Right renal pelvis (tissue), 4 donors: ENCODE measurements around the gene GTF3C1. TPM values are rescaled to one million over a fixed set of nuclear protein-coding genes. Genes with fewer than 3 reads are reported as not detected.
"Not testable (repeated sequence)": the region's sequence is repeated elsewhere in the genome, so short reads cannot be mapped to it uniquely, and the experiment has no call there.

Source experiments
- DNase-seq, 4 donors: peaks; one replicate each; pipeline ENCODE4 v3.0.0-alpha.2; 2013; ENCODE audit warnings: low read depth in 4 of 4, low spot score in 3 of 4, missing footprints in 1 of 4
- polyA plus RNA-seq, 4 donors: library from polyadenylated mRNA; unstranded; fragments of 120-200 nt; gene quantifications; one replicate each; pipeline ENCODE4 v1.2.1, GENCODE V29; 2013; ENCODE audit not compliant: insufficient read length in 4 of 4

Gene GTF3C1
- polyA plus RNA-seq, 4 donors: 72.6 to 100 (median 81.6) TPM

GRCh38 chr16:27450196-27450549 lies 99.5 kb downstream of the GTF3C1 start:
- no peak for DNase-seq

- DNase-seq: no peak
Observed at GRCh38 chr16:27449434-27450195, 100.1 kb downstream of the GTF3C1 start.

- no peak for DNase-seq
Observed at GRCh38 chr16:27448532-27449433, 100.9 kb downstream of the GTF3C1 start.

- DNase-seq: no peak
Observed at GRCh38 chr16:27447301-27447700, 102.4 kb downstream of the GTF3C1 start.

- no peak for DNase-seq
Observed at GRCh38 chr16:27446721-27447120, 103.0 kb downstream of the GTF3C1 start.

GRCh38 chr16:27445502-27446175 lies 104.1 kb downstream of the GTF3C1 start:
- no peak for DNase-seq

GRCh38 chr16:27444470-27444869 lies 105.2 kb downstream of the GTF3C1 start:
- no peak for DNase-seq

- no peak for DNase-seq
Observed at GRCh38 chr16:27444015-27444414, 105.7 kb downstream of the GTF3C1 start.

GRCh38 chr16:27441998-27442397 lies 107.7 kb downstream of the GTF3C1 start:
- no peak for DNase-seq

GRCh38 chr16:27441276-27441675 lies 108.4 kb downstream of the GTF3C1 start:
- no peak for DNase-seq

GRCh38 chr16:27439271-27440018 lies 110.3 kb downstream of the GTF3C1 start:
- no peak for DNase-seq

- DNase-seq: no peak
Observed at GRCh38 chr16:27437946-27438345, 111.8 kb downstream of the GTF3C1 start.

- no peak for DNase-seq
Observed at GRCh38 chr16:27436921-27437650, 112.6 kb downstream of the GTF3C1 start.

- no peak for DNase-seq
Observed at GRCh38 chr16:27436065-27436464, 113.6 kb downstream of the GTF3C1 start.

GRCh38 chr16:27435146-27435545 lies 114.6 kb downstream of the GTF3C1 start:
- DNase-seq: not testable (repeated sequence)

GRCh38 chr16:27434141-27435051 lies 115.3 kb downstream of the GTF3C1 start:
- DNase-seq: no peak

- no peak for DNase-seq
Observed at GRCh38 chr16:27433636-27434035, 116.1 kb downstream of the GTF3C1 start.

GRCh38 chr16:27433191-27433590 lies 116.5 kb downstream of the GTF3C1 start:
- DNase-seq: not testable (repeated sequence)

GRCh38 chr16:27432558-27432957 lies 117.2 kb downstream of the GTF3C1 start:
- DNase-seq: no peak
